Measurements from ENCODE around the gene BCL2. TPM values are rescaled to one million over a fixed set of nuclear protein-coding genes. Genes with fewer than 3 reads are reported as not detected.

BCL2 gene
- total RNA-seq, 1 experiment from 2014 or later = 2.5 TPM

- Histone ChIP-seq H3K27ac (ENCODE audit: low read depth, low read length) (no peak overlapping the region), H3K4me2 (ENCODE audit: low read length) (no peak overlapping the region), H3K27me3 (ENCODE audit: insufficient read depth, low read length) (no peaks in the 10 kb centered on the region), H3K79me2 (ENCODE audit: insufficient read depth, low read length) (no peaks in the 10 kb centered on the region), H3K4me3 (replicated peaks in 1 of 2; ENCODE audit: low read depth in 1 of 2, low read length in 2 of 2) (no peak overlapping the region), H3K4me1 (ENCODE audit: control insufficient read depth in 1 of 2, insufficient read depth in 2 of 2, low read length in 2 of 2) (no peaks in the 10 kb centered on the region), H4K20me1 (ENCODE audit: insufficient read depth) (no peaks in the 10 kb centered on the region), H3K9me2 (ENCODE audit: insufficient read depth) (no peaks in the 10 kb centered on the region), H3K9me3 (ENCODE audit: control insufficient read depth in 1 of 2, insufficient read depth in 1 of 2, low read depth in 1 of 2, low read length in 2 of 2) (no peaks in the 10 kb centered on the region), H2AFZ (ENCODE audit: low read depth, low read length, poor library complexity, severe bottlenecking) (no peak overlapping the region), H3K9ac (ENCODE audit: low read length) (no peak overlapping the region), H3K36me3 (ENCODE audit: control insufficient read depth in 1 of 2, insufficient read depth in 2 of 2, low read length in 2 of 2) (no peaks in the 10 kb centered on the region)
- RAD21 ChIA-PET (ENCODE audit: low non-redundant PET in 1 of 2, low total read pairs in 2 of 2, uncharacterized antibody in 2 of 2, unreplicated experiment in 2 of 2) = no interaction called here
- ATAC-seq (no peak), DNase-seq (ENCODE audit: low read depth, low spot score) (no peak)
- POLR2A ChIA-PET = no interaction called here
- no TSS peak for BruUV-seq (replicated peaks)
- TF ChIP-seq CEBPB (IDR thresholded peaks at IDR 0.05; ENCODE audit: low read depth) (no peak), POLR2AphosphoS5 (IDR thresholded peaks at IDR 0.05; ENCODE audit: low read depth, low read length) (no peak), JUND (IDR thresholded peaks at IDR 0.05) (no peak), ZFX (IDR thresholded peaks at IDR 0.05) (no peak), FOSL1 (IDR thresholded peaks at IDR 0.05; ENCODE audit: low read depth) (no peak), ZNF274 (IDR thresholded peaks at IDR 0.05; ENCODE audit: low read depth, low read length) (no peak), YY1 (IDR thresholded peaks at IDR 0.05; ENCODE audit: extremely low read depth, insufficient replicate concordance, low read depth, low read length) (no peak), ZBTB33 (IDR thresholded peaks at IDR 0.05; ENCODE audit: extremely low read depth, insufficient replicate concordance, low read length) (no peak), SP1 (IDR thresholded peaks at IDR 0.05; ENCODE audit: low read depth) (no peak), CBX3 (IDR thresholded peaks at IDR 0.05; ENCODE audit: low read depth) (no peak)
- CTCF ChIA-PET = no interaction called here
- intact Hi-C loops (cut with micrococcal nuclease) = no loop called here
Observed at GRCh38 chr18:63189817-63190216, 129.8 kb downstream of the BCL2 start.

GRCh38 chr18:63189041-63189440 lies 130.5 kb downstream of the BCL2 start:
- no peak overlapping the region for H3K4me3 ChIP-seq (replicated peaks in 1 of 2; ENCODE audit: low read depth in 1 of 2, low read length in 2 of 2)
- no peaks in the 10 kb centered on the region for H3K79me2 ChIP-seq (ENCODE audit: insufficient read depth, low read length)
- no peaks in the 10 kb centered on the region for H3K4me1 ChIP-seq (ENCODE audit: control insufficient read depth in 1 of 2, insufficient read depth in 2 of 2, low read length in 2 of 2)
- H4K20me1 ChIP-seq (ENCODE audit: insufficient read depth) = no peaks in the 10 kb centered on the region
- intact Hi-C loops (cut with micrococcal nuclease) = no loop called here
- H3K4me2 ChIP-seq (ENCODE audit: low read length) = no peak overlapping the region
- no peak overlapping the region for H3K27ac ChIP-seq (ENCODE audit: low read depth, low read length)
- POLR2A ChIA-PET = no interaction called here
- BruUV-seq (replicated peaks) = no TSS peak
- no peak for TF ChIP-seq EZH2 (IDR thresholded peaks at IDR 0.05)
- no peak for TF ChIP-seq SIN3A (IDR thresholded peaks at IDR 0.05; ENCODE audit: low read depth)
- no peak for TF ChIP-seq POLR2A (IDR thresholded peaks at IDR 0.05; ENCODE audit: borderline replicate concordance, extremely low read depth, insufficient read depth, insufficient read length)
- TF ChIP-seq EGR1 (IDR thresholded peaks at IDR 0.05; ENCODE audit: low read depth) = no peak
- no peak for TF ChIP-seq FOSL1 (IDR thresholded peaks at IDR 0.05; ENCODE audit: low read depth)
- no peak for TF ChIP-seq ATF3 (IDR thresholded peaks at IDR 0.05)
- no peak for TF ChIP-seq ZBTB33 (IDR thresholded peaks at IDR 0.05; ENCODE audit: extremely low read depth, insufficient replicate concordance, low read length)
- no peak for TF ChIP-seq SRF (IDR thresholded peaks at IDR 0.05; ENCODE audit: low read depth)
- TF ChIP-seq POLR2AphosphoS5 (IDR thresholded peaks at IDR 0.05; ENCODE audit: low read depth, low read length) = no peak
- no peak for TF ChIP-seq ELF1 (IDR thresholded peaks at IDR 0.05; ENCODE audit: borderline replicate concordance, low read depth)
- no peak overlapping the region for H3K9ac ChIP-seq (ENCODE audit: low read length)
- H3K36me3 ChIP-seq (ENCODE audit: control insufficient read depth in 1 of 2, insufficient read depth in 2 of 2, low read length in 2 of 2) = no peaks in the 10 kb centered on the region
- ATAC-seq (no peak), DNase-seq (ENCODE audit: low read depth, low spot score) (no peak)
- CTCF ChIA-PET = no interaction called here
- no peak overlapping the region for H2AFZ ChIP-seq (ENCODE audit: low read depth, low read length, poor library complexity, severe bottlenecking)
- RAD21 ChIA-PET (ENCODE audit: low non-redundant PET in 1 of 2, low total read pairs in 2 of 2, uncharacterized antibody in 2 of 2, unreplicated experiment in 2 of 2) = no interaction called here
- no peaks in the 10 kb centered on the region for H3K27me3 ChIP-seq (ENCODE audit: insufficient read depth, low read length)
- no peaks in the 10 kb centered on the region for H3K9me2 ChIP-seq (ENCODE audit: insufficient read depth)
- no peaks in the 10 kb centered on the region for H3K9me3 ChIP-seq (ENCODE audit: control insufficient read depth in 1 of 2, insufficient read depth in 1 of 2, low read depth in 1 of 2, low read length in 2 of 2)
